H1 (cell line): ENCODE measurements around the gene DAPK2. TPM values are rescaled to one million over a fixed set of nuclear protein-coding genes. Genes with fewer than 3 reads are reported as not detected.

Experiments
- SRF ChIP-seq: IDR thresholded peaks from 2 replicates; pipeline ENCODE4 v1.6.1; 2011; ENCODE audit warnings: mild to moderate bottlenecking, low read depth, low read length, moderate library complexity
- SUZ12 ChIP-seq: fragments of 200-600 bp; sonication (generic); IDR thresholded peaks from 2 replicates; pipeline ENCODE4 v1.6.1; 2012; ENCODE audit warnings: mild to moderate bottlenecking, inconsistent platforms, low read length, moderate library complexity, mixed read lengths
- polyA plus RNA-seq, 7 experiments: library from polyadenylated mRNA; depleted of rRNA in 3 of 7; stranded (reverse) in 5 of 7; unstranded in 2 of 7; fragments of >200 nt in 5 of 7; fragments of 200-250 nt in 2 of 7; gene quantifications; 1 replicate in 5 of 7; 2 replicates in 1 of 7; 4 replicates in 1 of 7; pipeline versions ENCODE4 v1.2.1 to v1.2.3, GENCODE V29; 2011 to 2013; ENCODE audit warnings: missing spikeins in 2 of 7, mixed read lengths in 2 of 7
- total RNA-seq: library from RNA; stranded (reverse); fragmentation: NEBNext Ultra II Directional; extraction: Animal tissue kit (Norgen Biotek cat#: 25700); gene quantifications from 2 replicates; pipeline ENCODE4 v1.2.1, GENCODE V29; 2021

Gene DAPK2
- total and polyA plus RNA-seq, 2 of the 8 experiments (the other 6 are each of a cell fraction or from before 2014, with no cell fraction given), result 1.8 to 2.9 TPM

- TF ChIP-seq SRF (no peak), SUZ12 (no peak)
Measured at GRCh38 chr15:63880744-63881143, 165.5 kb downstream of the DAPK2 start (continued).
